ENCODE data around the gene L1CAM.

DNA sequence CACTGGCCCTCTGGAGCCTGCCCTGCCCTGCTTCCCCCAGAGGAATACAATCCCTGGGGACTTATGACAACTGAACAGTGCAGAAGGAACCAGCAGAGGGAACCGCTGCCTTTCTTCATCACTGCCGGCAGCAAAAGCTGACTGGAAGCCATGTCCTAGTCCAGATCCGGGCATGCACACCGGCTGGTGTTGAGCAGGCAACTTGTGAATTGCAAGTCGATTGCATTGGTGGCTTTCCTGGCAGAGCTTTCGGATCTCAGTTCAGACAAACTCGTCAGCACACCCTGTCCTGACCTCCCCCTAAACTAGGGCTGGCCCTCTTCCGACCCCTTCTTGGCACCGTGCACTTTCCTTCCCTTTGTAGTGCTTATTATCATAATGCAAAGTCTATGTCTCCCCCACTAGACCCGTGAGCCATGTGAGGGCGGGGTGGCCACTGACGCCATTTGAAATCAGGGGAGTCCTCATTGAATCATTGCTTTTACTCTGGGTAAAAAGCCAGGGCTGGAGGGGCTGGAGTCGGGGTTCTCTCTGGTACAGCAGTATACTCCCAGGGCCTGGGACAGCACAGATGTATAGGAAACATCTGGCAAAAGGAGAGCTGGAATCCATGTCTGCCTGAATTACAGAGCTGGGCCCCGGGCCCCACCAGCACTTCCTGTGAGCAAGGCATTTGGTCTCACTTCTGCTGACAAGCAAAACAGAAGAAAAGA, 38.3 kb upstream of the L1CAM start:
- TF ChIP-seq, protein P1, sequence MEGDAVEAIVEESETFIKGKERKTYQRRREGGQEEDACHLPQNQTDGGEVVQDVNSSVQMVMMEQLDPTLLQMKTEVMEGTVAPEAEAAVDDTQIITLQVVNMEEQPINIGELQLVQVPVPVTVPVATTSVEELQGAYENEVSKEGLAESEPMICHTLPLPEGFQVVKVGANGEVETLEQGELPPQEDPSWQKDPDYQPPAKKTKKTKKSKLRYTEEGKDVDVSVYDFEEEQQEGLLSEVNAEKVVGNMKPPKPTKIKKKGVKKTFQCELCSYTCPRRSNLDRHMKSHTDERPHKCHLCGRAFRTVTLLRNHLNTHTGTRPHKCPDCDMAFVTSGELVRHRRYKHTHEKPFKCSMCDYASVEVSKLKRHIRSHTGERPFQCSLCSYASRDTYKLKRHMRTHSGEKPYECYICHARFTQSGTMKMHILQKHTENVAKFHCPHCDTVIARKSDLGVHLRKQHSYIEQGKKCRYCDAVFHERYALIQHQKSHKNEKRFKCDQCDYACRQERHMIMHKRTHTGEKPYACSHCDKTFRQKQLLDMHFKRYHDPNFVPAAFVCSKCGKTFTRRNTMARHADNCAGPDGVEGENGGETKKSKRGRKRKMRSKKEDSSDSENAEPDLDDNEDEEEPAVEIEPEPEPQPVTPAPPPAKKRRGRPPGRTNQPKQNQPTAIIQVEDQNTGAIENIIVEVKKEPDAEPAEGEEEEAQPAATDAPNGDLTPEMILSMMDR (IDR thresholded peaks at IDR 0.05) = no peak
- TF ChIP-seq, protein P2, sequence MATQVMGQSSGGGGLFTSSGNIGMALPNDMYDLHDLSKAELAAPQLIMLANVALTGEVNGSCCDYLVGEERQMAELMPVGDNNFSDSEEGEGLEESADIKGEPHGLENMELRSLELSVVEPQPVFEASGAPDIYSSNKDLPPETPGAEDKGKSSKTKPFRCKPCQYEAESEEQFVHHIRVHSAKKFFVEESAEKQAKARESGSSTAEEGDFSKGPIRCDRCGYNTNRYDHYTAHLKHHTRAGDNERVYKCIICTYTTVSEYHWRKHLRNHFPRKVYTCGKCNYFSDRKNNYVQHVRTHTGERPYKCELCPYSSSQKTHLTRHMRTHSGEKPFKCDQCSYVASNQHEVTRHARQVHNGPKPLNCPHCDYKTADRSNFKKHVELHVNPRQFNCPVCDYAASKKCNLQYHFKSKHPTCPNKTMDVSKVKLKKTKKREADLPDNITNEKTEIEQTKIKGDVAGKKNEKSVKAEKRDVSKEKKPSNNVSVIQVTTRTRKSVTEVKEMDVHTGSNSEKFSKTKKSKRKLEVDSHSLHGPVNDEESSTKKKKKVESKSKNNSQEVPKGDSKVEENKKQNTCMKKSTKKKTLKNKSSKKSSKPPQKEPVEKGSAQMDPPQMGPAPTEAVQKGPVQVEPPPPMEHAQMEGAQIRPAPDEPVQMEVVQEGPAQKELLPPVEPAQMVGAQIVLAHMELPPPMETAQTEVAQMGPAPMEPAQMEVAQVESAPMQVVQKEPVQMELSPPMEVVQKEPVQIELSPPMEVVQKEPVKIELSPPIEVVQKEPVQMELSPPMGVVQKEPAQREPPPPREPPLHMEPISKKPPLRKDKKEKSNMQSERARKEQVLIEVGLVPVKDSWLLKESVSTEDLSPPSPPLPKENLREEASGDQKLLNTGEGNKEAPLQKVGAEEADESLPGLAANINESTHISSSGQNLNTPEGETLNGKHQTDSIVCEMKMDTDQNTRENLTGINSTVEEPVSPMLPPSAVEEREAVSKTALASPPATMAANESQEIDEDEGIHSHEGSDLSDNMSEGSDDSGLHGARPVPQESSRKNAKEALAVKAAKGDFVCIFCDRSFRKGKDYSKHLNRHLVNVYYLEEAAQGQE (IDR thresholded peaks at IDR 0.05; ENCODE audit: insufficient read depth in 1 of 2, low read depth in 2 of 2, low read length in 1 of 2) = no peak
- TF ChIP-seq POLR2AphosphoS5 (IDR thresholded peaks at IDR 0.05; ENCODE audit: low read depth, low read length) (no peak), TCF7L2 (IDR thresholded peaks at IDR 0.05; ENCODE audit: low read depth, low read length) (0 out of 2 replicates have a peak, but pooled peaks have one; percentile 31)

Measured in Panc1 (cell line).